A673 (cell line): ENCODE measurements around the gene CDC42SE2.

Source experiments
- CTCF ChIP-seq: fragments of 300-800, 200-600 bp; sonication (generic); conservative IDR thresholded peaks from 2 replicates; pipeline ENCODE4 v1.5.1; 2017; ENCODE audit warnings: low read depth, mild to moderate bottlenecking, antibody characterized with exemption, low read length, moderate library complexity, mixed read lengths
- EZH2 ChIP-seq: fragments of 200-600 bp; sonication (generic); IDR thresholded peaks from 2 replicates; pipeline ENCODE4 v1.6.1; 2017; ENCODE audit warnings: borderline replicate concordance, low read depth, mild to moderate bottlenecking, mixed read lengths, antibody characterized with exemption, low read length; ENCODE audit not compliant: poor library complexity, severe bottlenecking

- TF ChIP-seq CTCF = no peak
- TF ChIP-seq EZH2 = no peak
Measured at GRCh38 chr5:131361677-131362315, 97.9 kb downstream of the CDC42SE2 start.
